Measurements from ENCODE around the gene CAMK4.

The CAMK4 gene

GRCh38 chr5:111228520-111229220 is 4.5 kb downstream of the CAMK4 start:
- DNase-seq (ENCODE audit: extremely low read depth in 1 of 2, low read depth in 1 of 2), result no peak

GRCh38 chr5:111229221-111229835 is 5.1 kb downstream of the CAMK4 start:
- DNase-seq (ENCODE audit: extremely low read depth in 1 of 2, low read depth in 1 of 2), result no peak

- no peak for DNase-seq (ENCODE audit: extremely low read depth in 1 of 2, low read depth in 1 of 2)
Observed at GRCh38 chr5:111229871-111230810, 6.0 kb downstream of the CAMK4 start.

- no peak for DNase-seq (ENCODE audit: extremely low read depth in 1 of 2, low read depth in 1 of 2)
Observed at GRCh38 chr5:111231119-111231518, 6.9 kb downstream of the CAMK4 start.

GRCh38 chr5:111232311-111233051 is 8.3 kb downstream of the CAMK4 start:
- no peak for DNase-seq (ENCODE audit: extremely low read depth in 1 of 2, low read depth in 1 of 2)

GRCh38 chr5:111233052-111233374 is 8.8 kb downstream of the CAMK4 start:
- DNase-seq (ENCODE audit: extremely low read depth in 1 of 2, low read depth in 1 of 2), result no peak

- no peak for DNase-seq (ENCODE audit: extremely low read depth in 1 of 2, low read depth in 1 of 2)
Observed at GRCh38 chr5:111234125-111234524, 9.9 kb downstream of the CAMK4 start.

- DNase-seq (ENCODE audit: extremely low read depth in 1 of 2, low read depth in 1 of 2), result no peak
Observed at GRCh38 chr5:111235635-111236034, 11.5 kb downstream of the CAMK4 start.

- DNase-seq (ENCODE audit: extremely low read depth in 1 of 2, low read depth in 1 of 2), result no peak
Observed at GRCh38 chr5:111236348-111236747, 12.2 kb downstream of the CAMK4 start.

GRCh38 chr5:111236995-111237394 is 12.8 kb downstream of the CAMK4 start:
- DNase-seq (ENCODE audit: extremely low read depth in 1 of 2, low read depth in 1 of 2), result no peak

- DNase-seq (ENCODE audit: extremely low read depth in 1 of 2, low read depth in 1 of 2), result no peak
Observed at GRCh38 chr5:111237470-111237869, 13.3 kb downstream of the CAMK4 start.

GRCh38 chr5:111238431-111239225 is 14.4 kb downstream of the CAMK4 start:
- no peak for DNase-seq (ENCODE audit: extremely low read depth in 1 of 2, low read depth in 1 of 2)

GRCh38 chr5:111241696-111242095 is 17.5 kb downstream of the CAMK4 start:
- no peak for DNase-seq (ENCODE audit: extremely low read depth in 1 of 2, low read depth in 1 of 2)

- no peak for DNase-seq (ENCODE audit: extremely low read depth in 1 of 2, low read depth in 1 of 2)
Observed at GRCh38 chr5:111242606-111243005, 18.4 kb downstream of the CAMK4 start.

GRCh38 chr5:111243318-111243717 is 19.1 kb downstream of the CAMK4 start:
- DNase-seq (ENCODE audit: extremely low read depth in 1 of 2, low read depth in 1 of 2), result no peak

- no peak for DNase-seq (ENCODE audit: extremely low read depth in 1 of 2, low read depth in 1 of 2)
Observed at GRCh38 chr5:111245654-111246053, 21.5 kb downstream of the CAMK4 start.

GRCh38 chr5:111246459-111246858 is 22.3 kb downstream of the CAMK4 start:
- no peak for DNase-seq (ENCODE audit: extremely low read depth in 1 of 2, low read depth in 1 of 2)

GRCh38 chr5:111248571-111248970 is 24.4 kb downstream of the CAMK4 start:
- no peak for DNase-seq (ENCODE audit: extremely low read depth in 1 of 2, low read depth in 1 of 2)

GRCh38 chr5:111251921-111252320 is 27.7 kb downstream of the CAMK4 start:
- DNase-seq (ENCODE audit: extremely low read depth in 1 of 2, low read depth in 1 of 2), result no peak

GRCh38 chr5:111252799-111253545 is 28.8 kb downstream of the CAMK4 start:
- no peak for DNase-seq (ENCODE audit: extremely low read depth in 1 of 2, low read depth in 1 of 2)

Data from activated CD8-positive, alpha-beta memory T cell treated with anti-CD3 and anti-CD28 coated beads for 1 hour (primary cell).